Subcutaneous adipose tissue (tissue), 4 donors: ENCODE results near the gene SLC7A14. TPM values are rescaled to one million over a fixed set of nuclear protein-coding genes. Genes with fewer than 3 reads are reported as not detected.

Source experiments
- total RNA-seq, 4 donors: library from RNA; depleted of rRNA; stranded (reverse); fragments of >200 nt; gene quantifications; one replicate each; pipeline ENCODE4 v1.1.0, GENCODE V29; 2016
- TF ChIP-seq, protein P1 (sequence below): fragments of 450-650 bp; IDR thresholded peaks from one replicate; pipeline ENCODE4 v1.5.1; 2016; ENCODE audit warnings: low read depth, mild to moderate bottlenecking, control low read depth, antibody characterized with exemption, moderate library complexity

SLC7A14 gene
- total RNA-seq, 4 donors from 2014 or later, result not detected

DNA sequence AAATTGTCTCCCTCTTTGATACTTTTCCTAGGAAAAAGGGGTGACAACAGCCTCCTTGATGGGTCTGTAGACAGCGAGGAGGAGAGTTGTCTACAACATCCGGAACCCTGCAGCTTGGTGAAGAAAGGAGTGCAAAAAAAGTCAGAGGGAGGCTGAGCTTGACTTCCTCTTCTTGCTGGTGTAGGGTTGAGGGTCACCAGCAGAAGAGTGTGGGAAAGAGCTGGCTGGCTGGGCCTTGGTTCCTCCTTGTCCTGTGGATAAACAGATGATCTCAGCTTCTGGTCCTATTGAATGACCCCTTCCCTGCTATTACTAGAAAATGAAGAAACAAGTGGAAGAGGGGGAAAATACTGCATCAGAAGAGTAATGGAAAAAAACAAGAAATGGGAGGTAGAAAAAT is 20.4 kb downstream of the SLC7A14 start:
- TF ChIP-seq, protein P1, sequence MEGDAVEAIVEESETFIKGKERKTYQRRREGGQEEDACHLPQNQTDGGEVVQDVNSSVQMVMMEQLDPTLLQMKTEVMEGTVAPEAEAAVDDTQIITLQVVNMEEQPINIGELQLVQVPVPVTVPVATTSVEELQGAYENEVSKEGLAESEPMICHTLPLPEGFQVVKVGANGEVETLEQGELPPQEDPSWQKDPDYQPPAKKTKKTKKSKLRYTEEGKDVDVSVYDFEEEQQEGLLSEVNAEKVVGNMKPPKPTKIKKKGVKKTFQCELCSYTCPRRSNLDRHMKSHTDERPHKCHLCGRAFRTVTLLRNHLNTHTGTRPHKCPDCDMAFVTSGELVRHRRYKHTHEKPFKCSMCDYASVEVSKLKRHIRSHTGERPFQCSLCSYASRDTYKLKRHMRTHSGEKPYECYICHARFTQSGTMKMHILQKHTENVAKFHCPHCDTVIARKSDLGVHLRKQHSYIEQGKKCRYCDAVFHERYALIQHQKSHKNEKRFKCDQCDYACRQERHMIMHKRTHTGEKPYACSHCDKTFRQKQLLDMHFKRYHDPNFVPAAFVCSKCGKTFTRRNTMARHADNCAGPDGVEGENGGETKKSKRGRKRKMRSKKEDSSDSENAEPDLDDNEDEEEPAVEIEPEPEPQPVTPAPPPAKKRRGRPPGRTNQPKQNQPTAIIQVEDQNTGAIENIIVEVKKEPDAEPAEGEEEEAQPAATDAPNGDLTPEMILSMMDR, result no peak

- TF ChIP-seq, protein P1, result no peak
These were observed 21.2 kb downstream of the SLC7A14 start for GRCh38 chr3:170564664-170565063.

DNA sequence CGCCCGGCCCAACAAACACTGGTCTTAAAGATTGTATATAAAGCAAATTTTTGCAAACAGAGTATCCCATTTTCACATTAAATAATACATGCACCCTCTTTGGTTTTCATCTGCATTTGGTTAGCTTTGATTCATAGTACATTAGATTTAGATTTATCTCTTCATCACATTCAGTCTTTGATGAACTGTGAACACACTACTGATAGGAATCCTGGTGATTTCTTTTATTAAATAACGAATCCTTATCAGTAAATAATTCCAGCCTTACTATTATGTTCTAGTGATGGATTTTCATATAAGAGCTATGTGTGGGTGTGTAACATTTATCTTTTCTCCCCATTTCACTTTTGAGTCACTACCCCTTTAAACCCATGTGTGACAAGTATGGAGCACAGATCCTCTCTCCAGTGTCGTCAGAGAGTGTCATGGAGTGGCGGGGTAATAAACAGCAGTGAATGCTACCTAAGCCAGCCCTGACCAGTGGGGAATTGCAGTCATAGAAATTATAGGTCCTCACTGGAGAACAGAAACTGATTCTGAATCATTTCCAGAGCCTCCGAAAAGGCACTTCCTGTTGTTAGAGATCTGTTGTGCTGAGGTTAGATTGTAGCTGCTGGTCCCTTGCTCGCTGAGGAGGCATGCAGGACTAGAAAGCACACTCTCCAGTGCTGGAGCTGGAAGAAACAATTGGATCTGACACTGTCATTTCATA is 22.0 kb downstream of the SLC7A14 start:
- TF ChIP-seq, protein P1, result no peak

GRCh38 chr3:170562080-170562479 is 23.8 kb downstream of the SLC7A14 start:
- TF ChIP-seq, protein P1, result no peak

DNA sequence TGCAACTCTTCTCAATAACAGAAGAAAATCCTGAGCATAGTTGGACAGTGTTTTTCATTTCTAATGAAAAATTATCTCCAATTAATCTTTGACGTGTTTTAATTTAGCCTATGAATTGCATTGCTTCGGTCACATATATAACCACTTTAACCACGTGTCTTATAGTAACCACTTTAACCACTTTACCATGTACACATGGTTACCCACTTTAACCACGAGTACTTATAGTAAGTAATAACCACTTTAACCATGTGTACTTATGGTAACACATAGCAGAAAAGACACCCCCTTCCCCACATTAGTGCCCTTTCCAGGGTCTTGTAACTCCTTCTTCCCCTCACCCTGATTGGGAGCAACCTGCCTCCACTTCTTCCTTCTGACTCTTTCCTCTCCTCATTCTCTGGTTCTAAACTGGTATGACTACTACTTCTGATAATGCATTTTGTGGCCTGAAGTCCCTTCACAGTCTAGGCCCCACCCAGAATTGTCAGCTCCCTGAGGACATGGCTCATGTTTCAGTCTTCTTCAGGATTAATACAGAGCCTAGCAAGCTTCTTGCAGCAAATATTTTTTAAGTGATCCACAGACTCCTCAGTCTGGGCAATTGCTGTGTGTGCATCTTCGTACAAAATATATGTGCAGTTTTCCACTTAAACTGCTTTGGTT is 25.0 kb downstream of the SLC7A14 start:
- TF ChIP-seq, protein P1, result no peak

DNA sequence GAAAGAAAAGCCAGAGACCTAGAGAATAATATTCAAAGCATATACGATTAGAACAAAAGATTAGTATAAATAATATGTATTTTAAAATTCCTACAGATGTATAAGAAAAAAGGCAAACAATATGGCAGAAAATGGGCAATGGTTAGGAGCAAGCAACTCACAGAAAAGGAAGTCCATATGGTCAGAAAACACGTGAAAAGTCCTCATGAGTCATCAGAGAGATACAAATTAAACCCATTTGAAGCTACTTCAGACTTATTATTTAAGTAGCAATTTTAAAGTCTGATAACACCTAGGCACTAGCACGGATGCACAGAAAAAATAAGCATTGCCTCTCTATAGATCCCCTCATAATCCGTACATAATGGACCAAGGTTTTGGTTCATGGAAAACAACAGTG is 25.6 kb downstream of the SLC7A14 start:
- TF ChIP-seq, protein P1, result no peak

DNA sequence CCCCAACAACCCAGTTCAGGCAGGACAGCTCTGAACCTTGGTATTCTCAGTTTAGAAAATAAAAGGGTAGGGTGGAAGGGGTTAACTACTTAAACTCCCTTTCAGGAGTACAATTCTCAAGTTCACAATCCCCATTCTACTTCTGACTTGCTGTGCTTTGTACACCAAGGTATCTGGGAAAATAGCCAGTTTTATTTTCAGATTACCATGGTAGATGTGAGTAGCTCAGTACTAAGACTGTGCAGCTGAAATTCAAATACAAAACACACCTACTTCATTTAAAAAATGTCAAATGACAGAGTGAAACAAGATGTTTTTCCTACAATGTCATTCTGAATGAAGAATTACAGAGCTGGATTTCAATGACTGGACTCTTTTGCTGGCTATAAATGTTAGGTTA is 27.4 kb downstream of the SLC7A14 start:
- TF ChIP-seq, protein P1, result no peak
